Smooth muscle cell (in vitro differentiated cells): ENCODE measurements around the gene EBF3. TPM values are rescaled to one million over a fixed set of nuclear protein-coding genes. Genes with fewer than 3 reads are reported as not detected.

ENCODE experiments used
- DNase-seq: peaks from one replicate; lab custom pipeline; 2025; ENCODE audit not compliant: unreplicated experiment; lab: John Stamatoyannopoulos, UW
- H2AFZ ChIP-seq: fragments of 200-600 bp; sonication (generic); 2 replicates; pipeline ENCODE4 v1.6.0; 2016; ENCODE audit warnings: antibody characterized with exemption, low read depth, mild to moderate bottlenecking
- H3F3A ChIP-seq: fragments of 200-600 bp; sonication (generic); 2 replicates; pipeline ENCODE4 v1.6.0; 2017; ENCODE audit warnings: antibody characterized with exemption, low read depth
- H3K27ac ChIP-seq: fragments of 200-600 bp; sonication (generic); 2 replicates; pipeline ENCODE4 v1.5.1; 2016; ENCODE audit warnings: low read depth, mild to moderate bottlenecking
- H3K27me3 ChIP-seq: fragments of 200-600 bp; sonication (generic); 2 replicates; pipeline ENCODE4 v1.6.1; 2016; ENCODE audit warnings: low read depth, mild to moderate bottlenecking
- H3K36me3 ChIP-seq: fragments of 200-600 bp; sonication (generic); 2 replicates; pipeline ENCODE4 v1.5.1; 2016; ENCODE audit warnings: low read depth
- H3K4me1 ChIP-seq: fragments of 200-600 bp; sonication (generic); 2 replicates; pipeline ENCODE4 v1.5.1; 2016; ENCODE audit warnings: low read depth
- H3K4me2 ChIP-seq: fragments of 200-600 bp; sonication (generic); 2 replicates; pipeline ENCODE4 v1.6.0; 2016; ENCODE audit warnings: mild to moderate bottlenecking
- H3K4me3 ChIP-seq: fragments of 200-600 bp; sonication (generic); 2 replicates; pipeline ENCODE4 v1.5.1; 2016; ENCODE audit warnings: mild to moderate bottlenecking
- H3K79me2 ChIP-seq: fragments of 200-600 bp; sonication (generic); 2 replicates; pipeline ENCODE4 v1.6.0; 2016; ENCODE audit warnings: low read depth, mild to moderate bottlenecking
- H3K9ac ChIP-seq: fragments of 200-600 bp; sonication (generic); 2 replicates; pipeline ENCODE4 v1.6.0; 2016; ENCODE audit warnings: low read depth
- H3K9me3 ChIP-seq: fragments of 200-600 bp; sonication (generic); replicated peaks from 2 replicates; pipeline ENCODE4 v1.5.1; 2016; ENCODE audit warnings: low read depth
- H4K20me1 ChIP-seq: fragments of 200-600 bp; sonication (generic); 2 replicates; pipeline ENCODE4 v1.6.0; 2016; ENCODE audit warnings: low read depth
- WGBS: methylation state at CpG from one replicate; pipeline ENCODE4 v1.1.7; 2016; ENCODE audit warnings: low lambda C conversion rate; 5-methylcytosine and 5-hydroxymethylcytosine counted together
- polyA plus RNA-seq: library from polyadenylated mRNA; unstranded; fragments of >200 nt; fragmentation: Nextera tagmentation; extraction: Ambion mirVana; gene quantifications from 2 replicates; pipeline ENCODE4 v1.2.1, GENCODE V29; 2016
- total RNA-seq: library from RNA; depleted of rRNA; stranded (reverse); fragments of >200 nt; gene quantifications from 2 replicates; pipeline ENCODE4 v1.2.3, GENCODE V29; 2014
- TF ChIP-seq, protein P1 (sequence below): fragments of 200-600 bp; sonication (generic); IDR thresholded peaks from 2 replicates; pipeline ENCODE4 v1.5.1; 2017; ENCODE audit warnings: borderline replicate concordance, mild to moderate bottlenecking, antibody characterized with exemption; ENCODE audit not compliant: insufficient read depth, poor library complexity, severe bottlenecking

EBF3 gene
- total and polyA plus RNA-seq, 2 experiments from 2014 or later = not detected

DNA sequence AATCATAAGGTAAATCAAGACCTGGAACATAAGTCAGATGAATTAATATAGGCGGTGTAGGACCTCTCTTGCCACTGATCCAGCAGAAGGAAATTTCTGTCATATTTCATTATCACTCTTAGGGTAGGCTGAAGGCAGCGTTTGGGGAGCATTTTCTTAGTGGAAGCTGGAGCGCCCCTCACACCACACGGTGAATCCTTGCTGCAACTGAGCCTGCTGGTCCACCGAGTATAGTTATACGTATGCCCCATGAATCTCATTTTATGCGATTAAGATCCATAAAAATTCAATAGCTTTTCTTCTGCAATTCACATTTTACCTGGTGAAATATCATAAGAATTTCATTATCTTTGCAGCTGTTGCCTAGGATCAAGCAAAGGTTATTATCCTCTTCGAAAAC, 19.6 kb downstream of the EBF3 start:
- Histone ChIP-seq H3K4me3 (no peak overlapping the region), H3K36me3 (no peaks in the 10 kb centered on the region), H3K27me3 (no peaks in the 10 kb centered on the region), H4K20me1 (no peaks in the 10 kb centered on the region), H3K4me2 (no peak overlapping the region), H3K4me1 (no peaks in the 10 kb centered on the region), H3K79me2 (no peaks in the 10 kb centered on the region), H3K9me3 (no peaks in the 10 kb centered on the region), H2AFZ (no peak overlapping the region), H3F3A (no peaks in the 10 kb centered on the region), H3K9ac (no peak overlapping the region), H3K27ac (no peak overlapping the region)
- TF ChIP-seq, protein P1, sequence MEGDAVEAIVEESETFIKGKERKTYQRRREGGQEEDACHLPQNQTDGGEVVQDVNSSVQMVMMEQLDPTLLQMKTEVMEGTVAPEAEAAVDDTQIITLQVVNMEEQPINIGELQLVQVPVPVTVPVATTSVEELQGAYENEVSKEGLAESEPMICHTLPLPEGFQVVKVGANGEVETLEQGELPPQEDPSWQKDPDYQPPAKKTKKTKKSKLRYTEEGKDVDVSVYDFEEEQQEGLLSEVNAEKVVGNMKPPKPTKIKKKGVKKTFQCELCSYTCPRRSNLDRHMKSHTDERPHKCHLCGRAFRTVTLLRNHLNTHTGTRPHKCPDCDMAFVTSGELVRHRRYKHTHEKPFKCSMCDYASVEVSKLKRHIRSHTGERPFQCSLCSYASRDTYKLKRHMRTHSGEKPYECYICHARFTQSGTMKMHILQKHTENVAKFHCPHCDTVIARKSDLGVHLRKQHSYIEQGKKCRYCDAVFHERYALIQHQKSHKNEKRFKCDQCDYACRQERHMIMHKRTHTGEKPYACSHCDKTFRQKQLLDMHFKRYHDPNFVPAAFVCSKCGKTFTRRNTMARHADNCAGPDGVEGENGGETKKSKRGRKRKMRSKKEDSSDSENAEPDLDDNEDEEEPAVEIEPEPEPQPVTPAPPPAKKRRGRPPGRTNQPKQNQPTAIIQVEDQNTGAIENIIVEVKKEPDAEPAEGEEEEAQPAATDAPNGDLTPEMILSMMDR = no peak
- DNase-seq = no peak
- 96% methylated on average over 8 of the region's 8 CpGs for WGBS

DNA sequence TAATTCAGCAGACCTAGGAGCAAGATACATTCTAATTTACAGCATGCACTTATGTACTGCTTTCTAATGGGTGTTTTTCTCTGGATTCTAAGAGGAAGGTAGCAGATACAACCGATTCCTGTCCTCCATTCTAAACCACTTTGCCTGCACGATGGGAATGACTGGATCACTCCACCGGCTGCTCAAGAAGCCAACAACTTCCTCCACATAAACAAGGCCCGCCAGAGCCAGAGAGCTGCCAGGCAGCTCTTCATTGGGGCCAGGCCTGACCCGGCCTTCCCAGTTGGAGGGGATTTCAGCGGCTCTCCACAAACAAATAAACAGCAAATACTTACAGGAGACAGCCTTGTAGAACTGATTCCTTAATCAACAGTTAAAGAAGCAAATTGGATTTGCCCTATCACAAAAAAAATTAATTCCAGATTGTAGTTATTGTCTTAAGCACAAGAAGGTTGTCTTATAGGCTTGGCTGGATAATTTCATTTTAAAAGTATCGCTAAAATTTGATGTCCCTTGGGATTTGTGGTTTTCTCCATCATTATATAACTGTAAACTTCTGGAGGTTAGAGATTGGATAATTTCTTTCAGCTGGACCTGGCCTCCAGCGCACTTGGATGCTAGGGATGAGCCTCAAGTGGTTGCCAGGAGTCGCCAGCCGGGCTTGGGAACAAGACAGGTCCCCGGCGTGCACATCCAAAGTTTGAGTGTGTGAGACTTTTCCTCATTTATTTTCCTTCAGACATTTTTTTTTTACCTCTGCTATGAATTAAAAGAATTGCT, 20.9 kb downstream of the EBF3 start:
- Histone ChIP-seq H2AFZ (peak overlapping the region; percentile 63), H3K4me1 (no peaks in the 10 kb centered on the region), H4K20me1 (no peaks in the 10 kb centered on the region), H3K4me2 (no peak overlapping the region), H3K9ac (no peak overlapping the region), H3F3A (no peaks in the 10 kb centered on the region), H3K9me3 (no peaks in the 10 kb centered on the region), H3K27me3 (no peaks in the 10 kb centered on the region), H3K79me2 (no peaks in the 10 kb centered on the region), H3K27ac (no peak overlapping the region), H3K4me3 (no peak overlapping the region), H3K36me3 (no peaks in the 10 kb centered on the region)
- no peak for DNase-seq
- TF ChIP-seq, protein P1 = no peak
- WGBS = 62% methylated on average over 12 of the region's 12 CpGs

DNA sequence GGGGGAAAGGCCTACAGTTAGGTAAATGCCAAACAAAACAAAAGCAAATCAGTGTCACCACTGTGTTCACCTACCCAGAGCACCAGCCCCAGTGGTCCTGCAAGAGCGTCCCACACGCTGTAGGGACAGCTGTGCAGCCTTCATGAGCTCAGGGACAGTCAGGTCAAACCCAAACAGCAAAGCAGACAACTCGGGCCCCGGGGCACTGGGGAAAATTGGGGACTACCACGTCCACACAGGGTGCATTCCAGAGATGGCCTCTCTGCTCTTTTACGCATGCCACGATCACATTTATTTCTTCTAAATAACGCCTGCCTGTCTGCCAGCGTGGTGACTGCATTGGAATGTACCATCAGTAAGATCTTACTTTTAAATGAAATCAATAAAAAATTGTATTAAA, 21.7 kb downstream of the EBF3 start:
- DNase-seq = no peak
- H3K4me3 ChIP-seq = no peak overlapping the region
- H3F3A ChIP-seq = no peaks in the 10 kb centered on the region
- H3K36me3 ChIP-seq = no peaks in the 10 kb centered on the region
- no peak overlapping the region for H3K9ac ChIP-seq
- H3K4me2 ChIP-seq = no peak overlapping the region
- TF ChIP-seq, protein P1 = no peak
- H3K27me3 ChIP-seq = no peaks in the 10 kb centered on the region
- H2AFZ ChIP-seq = no peak overlapping the region
- H4K20me1 ChIP-seq = no peaks in the 10 kb centered on the region
- no peak overlapping the region for H3K27ac ChIP-seq
- no peaks in the 10 kb centered on the region for H3K79me2 ChIP-seq
- 88% methylated on average over 9 of the region's 9 CpGs for WGBS
- no peaks in the 10 kb centered on the region for H3K9me3 ChIP-seq
- H3K4me1 ChIP-seq = no peaks in the 10 kb centered on the region

DNA sequence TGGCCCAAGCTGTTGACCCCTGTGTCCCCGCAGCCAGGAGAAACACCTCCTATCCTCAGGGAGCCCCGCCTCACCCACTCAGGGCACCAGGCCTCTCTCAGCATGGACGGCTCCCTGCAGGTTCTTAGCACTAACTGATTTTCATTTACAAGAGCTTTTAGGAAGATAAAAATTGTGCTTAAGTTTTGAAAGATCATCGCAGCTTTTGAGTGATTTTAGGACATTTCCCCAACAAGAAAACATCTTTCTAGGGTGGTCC, 22.1 kb downstream of the EBF3 start:
- no peak overlapping the region for H3K4me2 ChIP-seq
- TF ChIP-seq, protein P1 = no peak
- H3K4me3 ChIP-seq = no peak overlapping the region
- no peaks in the 10 kb centered on the region for H3K9me3 ChIP-seq
- H3F3A ChIP-seq = no peaks in the 10 kb centered on the region
- H3K79me2 ChIP-seq = no peaks in the 10 kb centered on the region
- no peaks in the 10 kb centered on the region for H3K4me1 ChIP-seq
- H3K27me3 ChIP-seq = no peaks in the 10 kb centered on the region
- H4K20me1 ChIP-seq = no peaks in the 10 kb centered on the region
- DNase-seq = no peak
- H3K36me3 ChIP-seq = no peaks in the 10 kb centered on the region
- no peak overlapping the region for H3K27ac ChIP-seq
- H3K9ac ChIP-seq = no peak overlapping the region
- WGBS = 78% methylated on average over 4 of the region's 4 CpGs
- no peak overlapping the region for H2AFZ ChIP-seq
